SHP77 (cell line): ENCODE results near the gene ATAD2B.

ENCODE experiments used
- DNase-seq, 2 experiments: peaks; one replicate each; lab custom pipeline; 2025; lab: John Stamatoyannopoulos, UW

ATAD2B gene

GRCh38 chr2:23700627-23701026 is 226.3 kb downstream of the ATAD2B start:
- DNase-seq, result no peak

GRCh38 chr2:23699580-23699925 is 227.4 kb downstream of the ATAD2B start:
- DNase-seq, result no peak

GRCh38 chr2:23698721-23699579 is 228.0 kb downstream of the ATAD2B start:
- DNase-seq, result no peak
